K562 (cell line): Measurements from ENCODE around the gene ZNRF1. TPM values are rescaled to one million over a fixed set of nuclear protein-coding genes. Genes with fewer than 3 reads are reported as not detected.

ENCODE experiments used
- ELF1 ChIP-seq: fragments of 200-800 bp; sonication (Bioruptor generic); IDR thresholded peaks from 2 replicates; pipeline ENCODE4 v1.6.1; 2016; ENCODE audit warnings: missing genetic modification characterization, missing compliant biosample characterization
- FOXK2 ChIP-seq, 2 experiments: fragments of 450-650 bp; IDR thresholded peaks in 1 of 2; conservative IDR thresholded peaks in 1 of 2; 2 replicates each; pipeline ENCODE4 v1.6.1; 2016; ENCODE audit warnings: low read depth in 2 of 2, mild to moderate bottlenecking in 1 of 2
- NFXL1 ChIP-seq: fragments of 450-650 bp; formaldehyde crosslinking; IDR thresholded peaks from 2 replicates; pipeline ENCODE4 v1.4.0; 2021; ENCODE audit warnings: mild to moderate bottlenecking
- POLR2H ChIP-seq: IDR thresholded peaks from 2 replicates; pipeline ENCODE4 v1.6.1; 2016; ENCODE audit warnings: missing genetic modification characterization, low read depth, mild to moderate bottlenecking, control low read depth, missing compliant biosample characterization, moderate library complexity
- RBM14 ChIP-seq: fragments of 200-400 bp; formaldehyde crosslinking; IDR thresholded peaks from 2 replicates; pipeline ENCODE4 v1.6.1; 2018; ENCODE audit warnings: low read depth, mild to moderate bottlenecking, low read length, moderate library complexity, borderline replicate concordance; ENCODE audit not compliant: insufficient read depth
- ZNF224 ChIP-seq: sonication (generic); formaldehyde crosslinking; IDR thresholded peaks from 2 replicates; pipeline ENCODE4 v1.8.0; 2022; ENCODE audit warnings: mild to moderate bottlenecking, missing genetic modification reagents
- ZNF384 ChIP-seq: IDR thresholded peaks from 2 replicates; pipeline ENCODE4 v1.6.1; 2012; ENCODE audit warnings: low read depth, low read length, improper control_type of control experiment
- polyA plus RNA-seq, 8 experiments: library from polyadenylated mRNA; depleted of rRNA in 4 of 8; stranded (reverse) in 5 of 8; unstranded in 3 of 8; fragments of >200 nt; fragmentation: Nextera tagmentation in 2 of 8; fragmentation: Illumina TruSeq in 1 of 8; extraction: Ambion mirVana in 2 of 8; extraction: Trizol in 1 of 8; gene quantifications; 2 replicates each; pipeline versions ENCODE4 v1.2.1 to v1.2.3, GENCODE V29; 2011 to 2014; ENCODE audit warnings: inconsistent platforms in 1 of 8, missing spikeins in 1 of 8
- total RNA-seq, 7 experiments: library from RNA; depleted of rRNA in 6 of 7; stranded (reverse); fragments of >200 nt in 6 of 7; fragmentation: Illumina TruSeq in 2 of 7; extraction: Trizol in 2 of 7; gene quantifications; 2 replicates each; pipeline versions ENCODE4 v1.2.1 to v1.2.3, GENCODE V29; 2011 to 2021; ENCODE audit warnings: low replicate concordance in 1 of 7
- TF ChIP-seq, protein P1 (sequence below): sonication (generic); formaldehyde crosslinking; IDR thresholded peaks from 2 replicates; pipeline ENCODE4 v1.8.0; 2022; ENCODE audit warnings: missing genetic modification reagents, mild to moderate bottlenecking, borderline replicate concordance
- TF ChIP-seq, protein P2 (sequence below), 2 experiments: IDR thresholded peaks; 2 replicates each; pipeline ENCODE4 v1.6.1; 2012; ENCODE audit warnings: improper control_type of control experiment in 2 of 2, low read depth in 2 of 2, low read length in 2 of 2, borderline replicate concordance in 1 of 2
- TF ChIP-seq, protein P3 (sequence below): fragments of 250-450 bp; sonication (Bioruptor Pico); IDR thresholded peaks from 2 replicates; pipeline ENCODE4 v1.8.0; 2022; ENCODE audit warnings: moderate library complexity, mild to moderate bottlenecking, inconsistent platforms
- TF ChIP-seq, protein P4 (sequence below): fragments of 200-800 bp; sonication (Bioruptor generic); IDR thresholded peaks from 2 replicates; pipeline ENCODE4 v1.6.1; 2017; ENCODE audit warnings: missing genetic modification characterization, missing compliant biosample characterization

The ZNRF1 gene
- total and polyA plus RNA-seq, 9 of the 15 experiments (the other 6 are each of a cell fraction or from before 2014, with no cell fraction given), result 9.5 to 37.7 (median 20.0) TPM

DNA sequence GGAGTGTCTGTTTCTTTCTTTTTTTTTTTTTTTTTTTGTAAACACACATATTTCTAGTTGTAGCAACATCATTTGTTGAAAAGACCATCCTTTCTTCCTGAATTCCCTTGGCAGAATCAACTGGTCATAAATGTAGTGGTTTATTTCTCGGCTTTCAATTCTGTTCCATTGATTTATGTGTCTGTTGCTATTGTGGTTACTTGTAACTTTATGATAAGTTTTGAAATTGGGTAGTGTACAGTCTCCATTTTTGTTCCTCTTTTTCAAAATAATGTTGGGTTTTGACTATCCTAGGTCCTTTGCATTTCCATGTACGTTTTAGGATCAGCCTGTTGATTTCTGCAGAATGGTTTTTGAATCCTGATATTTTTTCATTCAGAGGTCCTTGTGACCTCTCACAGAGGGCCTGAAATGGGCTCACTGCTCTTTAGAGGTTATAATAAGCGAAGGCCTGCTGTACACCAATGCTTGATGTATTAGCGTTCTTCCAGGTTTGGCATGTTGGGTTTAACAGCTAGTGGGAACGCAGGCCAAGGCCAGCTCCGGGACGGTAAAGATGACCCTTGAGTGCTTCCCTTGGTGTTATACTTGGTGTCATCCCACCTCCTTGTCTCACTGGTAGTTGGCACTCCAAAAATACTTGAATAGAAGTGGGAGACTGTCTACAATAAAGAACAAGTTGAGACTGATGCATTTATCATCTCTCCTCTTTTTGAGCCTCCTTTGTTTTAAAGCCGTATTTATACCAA, 43.8 kb downstream of the ZNRF1 start (continued):
- TF ChIP-seq, protein P1, sequence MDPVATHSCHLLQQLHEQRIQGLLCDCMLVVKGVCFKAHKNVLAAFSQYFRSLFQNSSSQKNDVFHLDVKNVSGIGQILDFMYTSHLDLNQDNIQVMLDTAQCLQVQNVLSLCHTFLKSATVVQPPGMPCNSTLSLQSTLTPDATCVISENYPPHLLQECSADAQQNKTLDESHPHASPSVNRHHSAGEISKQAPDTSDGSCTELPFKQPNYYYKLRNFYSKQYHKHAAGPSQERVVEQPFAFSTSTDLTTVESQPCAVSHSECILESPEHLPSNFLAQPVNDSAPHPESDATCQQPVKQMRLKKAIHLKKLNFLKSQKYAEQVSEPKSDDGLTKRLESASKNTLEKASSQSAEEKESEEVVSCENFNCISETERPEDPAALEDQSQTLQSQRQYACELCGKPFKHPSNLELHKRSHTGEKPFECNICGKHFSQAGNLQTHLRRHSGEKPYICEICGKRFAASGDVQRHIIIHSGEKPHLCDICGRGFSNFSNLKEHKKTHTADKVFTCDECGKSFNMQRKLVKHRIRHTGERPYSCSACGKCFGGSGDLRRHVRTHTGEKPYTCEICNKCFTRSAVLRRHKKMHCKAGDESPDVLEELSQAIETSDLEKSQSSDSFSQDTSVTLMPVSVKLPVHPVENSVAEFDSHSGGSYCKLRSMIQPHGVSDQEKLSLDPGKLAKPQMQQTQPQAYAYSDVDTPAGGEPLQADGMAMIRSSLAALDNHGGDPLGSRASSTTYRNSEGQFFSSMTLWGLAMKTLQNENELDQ (CRISPR knock-in tag), result no peak
- TF ChIP-seq RBM14 (no peak), ELF1 (tag) (peak; percentile 8; the same call in 1 of the 2 replicates), ZNF384 (0 out of 2 replicates have a peak, but pooled peaks have one; percentile 4), FOXK2 (conservative IDR thresholded peaks at IDR 0.05 in 1 of 2, IDR thresholded peaks at IDR 0.05 in 1 of 2; ENCODE audit: low read depth in 2 of 2) (peak in 1 of 2 experiments; percentile 47; a peak in 1 of 4 replicates), NFXL1 (CRISPR knock-in tag) (no peak), POLR2H (no peak), ZNF224 (CRISPR knock-in tag) (no peak)
- TF ChIP-seq, protein P2, sequence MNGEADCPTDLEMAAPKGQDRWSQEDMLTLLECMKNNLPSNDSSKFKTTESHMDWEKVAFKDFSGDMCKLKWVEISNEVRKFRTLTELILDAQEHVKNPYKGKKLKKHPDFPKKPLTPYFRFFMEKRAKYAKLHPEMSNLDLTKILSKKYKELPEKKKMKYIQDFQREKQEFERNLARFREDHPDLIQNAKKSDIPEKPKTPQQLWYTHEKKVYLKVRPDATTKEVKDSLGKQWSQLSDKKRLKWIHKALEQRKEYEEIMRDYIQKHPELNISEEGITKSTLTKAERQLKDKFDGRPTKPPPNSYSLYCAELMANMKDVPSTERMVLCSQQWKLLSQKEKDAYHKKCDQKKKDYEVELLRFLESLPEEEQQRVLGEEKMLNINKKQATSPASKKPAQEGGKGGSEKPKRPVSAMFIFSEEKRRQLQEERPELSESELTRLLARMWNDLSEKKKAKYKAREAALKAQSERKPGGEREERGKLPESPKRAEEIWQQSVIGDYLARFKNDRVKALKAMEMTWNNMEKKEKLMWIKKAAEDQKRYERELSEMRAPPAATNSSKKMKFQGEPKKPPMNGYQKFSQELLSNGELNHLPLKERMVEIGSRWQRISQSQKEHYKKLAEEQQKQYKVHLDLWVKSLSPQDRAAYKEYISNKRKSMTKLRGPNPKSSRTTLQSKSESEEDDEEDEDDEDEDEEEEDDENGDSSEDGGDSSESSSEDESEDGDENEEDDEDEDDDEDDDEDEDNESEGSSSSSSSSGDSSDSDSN (IDR thresholded peaks at IDR 0.05; ENCODE audit: borderline replicate concordance in 1 of 2, low read depth in 2 of 2, low read length in 2 of 2), result no peak
- TF ChIP-seq, protein P3, sequence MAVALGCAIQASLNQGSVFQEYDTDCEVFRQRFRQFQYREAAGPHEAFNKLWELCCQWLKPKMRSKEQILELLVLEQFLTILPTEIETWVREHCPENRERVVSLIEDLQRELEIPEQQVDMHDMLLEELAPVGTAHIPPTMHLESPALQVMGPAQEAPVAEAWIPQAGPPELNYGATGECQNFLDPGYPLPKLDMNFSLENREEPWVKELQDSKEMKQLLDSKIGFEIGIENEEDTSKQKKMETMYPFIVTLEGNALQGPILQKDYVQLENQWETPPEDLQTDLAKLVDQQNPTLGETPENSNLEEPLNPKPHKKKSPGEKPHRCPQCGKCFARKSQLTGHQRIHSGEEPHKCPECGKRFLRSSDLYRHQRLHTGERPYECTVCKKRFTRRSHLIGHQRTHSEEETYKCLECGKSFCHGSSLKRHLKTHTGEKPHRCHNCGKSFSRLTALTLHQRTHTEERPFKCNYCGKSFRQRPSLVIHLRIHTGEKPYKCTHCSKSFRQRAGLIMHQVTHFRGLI (CRISPR knock-in tag), result no peak
- TF ChIP-seq, protein P4, sequence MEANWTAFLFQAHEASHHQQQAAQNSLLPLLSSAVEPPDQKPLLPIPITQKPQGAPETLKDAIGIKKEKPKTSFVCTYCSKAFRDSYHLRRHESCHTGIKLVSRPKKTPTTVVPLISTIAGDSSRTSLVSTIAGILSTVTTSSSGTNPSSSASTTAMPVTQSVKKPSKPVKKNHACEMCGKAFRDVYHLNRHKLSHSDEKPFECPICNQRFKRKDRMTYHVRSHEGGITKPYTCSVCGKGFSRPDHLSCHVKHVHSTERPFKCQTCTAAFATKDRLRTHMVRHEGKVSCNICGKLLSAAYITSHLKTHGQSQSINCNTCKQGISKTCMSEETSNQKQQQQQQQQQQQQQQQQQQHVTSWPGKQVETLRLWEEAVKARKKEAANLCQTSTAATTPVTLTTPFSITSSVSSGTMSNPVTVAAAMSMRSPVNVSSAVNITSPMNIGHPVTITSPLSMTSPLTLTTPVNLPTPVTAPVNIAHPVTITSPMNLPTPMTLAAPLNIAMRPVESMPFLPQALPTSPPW (CRISPR knock-in tag), result no peak; the same call in 1 of the 2 replicates
